ENCODE results near the gene PCBD1.

The PCBD1 gene

GRCh38 chr10:70935631-70936030 is 47.3 kb upstream of the PCBD1 start:
- no peak overlapping the region for H3K4me3 ChIP-seq (replicated peaks; ENCODE audit: insufficient read depth, low read length)
- no peak for DNase-seq (ENCODE audit: low read depth in 1 of 2, low spot score in 1 of 2)
- TF ChIP-seq REST (IDR thresholded peaks at IDR 0.05; ENCODE audit: insufficient replicate concordance, low read depth) (no peak), SPI1 (IDR thresholded peaks at IDR 0.05; ENCODE audit: borderline replicate concordance, low read depth) (no peak), CTCF (IDR thresholded peaks at IDR 0.05; ENCODE audit: insufficient read depth, low read length) (no peak), POLR2AphosphoS5 (IDR thresholded peaks at IDR 0.05; ENCODE audit: low read depth) (no peak), GABPA (IDR thresholded peaks at IDR 0.05; ENCODE audit: low read depth) (no peak)
- H3K27me3 ChIP-seq (ENCODE audit: insufficient read depth, poor library complexity, severe bottlenecking): no peaks in the 10 kb centered on the region
- H3K27ac ChIP-seq (replicated peaks): no peak overlapping the region

- no peak for TF ChIP-seq REST (IDR thresholded peaks at IDR 0.05; ENCODE audit: insufficient replicate concordance, low read depth)
- no peak overlapping the region for H3K4me3 ChIP-seq (replicated peaks; ENCODE audit: insufficient read depth, low read length)
- DNase-seq (ENCODE audit: low read depth in 1 of 2, low spot score in 1 of 2): no peak
- H3K27me3 ChIP-seq (ENCODE audit: insufficient read depth, poor library complexity, severe bottlenecking): no peaks in the 10 kb centered on the region
- H3K27ac ChIP-seq (replicated peaks): no peak overlapping the region
These were observed 46.8 kb upstream of the PCBD1 start for GRCh38 chr10:70935125-70935625.

- Histone ChIP-seq H3K27me3 (ENCODE audit: insufficient read depth, poor library complexity, severe bottlenecking) (no peaks in the 10 kb centered on the region), H3K27ac (replicated peaks) (no peak overlapping the region)
- DNase-seq (ENCODE audit: low read depth in 1 of 2, low spot score in 1 of 2): no peak
These were observed 46.3 kb upstream of the PCBD1 start for GRCh38 chr10:70934701-70935100.

GRCh38 chr10:70932392-70933196 is 44.2 kb upstream of the PCBD1 start:
- H3K4me3 ChIP-seq (replicated peaks; ENCODE audit: insufficient read depth, low read length): no peak overlapping the region
- H3K27me3 ChIP-seq (ENCODE audit: insufficient read depth, poor library complexity, severe bottlenecking): no peaks in the 10 kb centered on the region
- H3K27ac ChIP-seq (replicated peaks): no peak overlapping the region
- no peak for DNase-seq (ENCODE audit: low read depth in 1 of 2, low spot score in 1 of 2)
- TF ChIP-seq SPI1 (IDR thresholded peaks at IDR 0.05; ENCODE audit: borderline replicate concordance, low read depth) (no peak), POLR2AphosphoS5 (IDR thresholded peaks at IDR 0.05; ENCODE audit: low read depth) (no peak), CTCF (IDR thresholded peaks at IDR 0.05; ENCODE audit: insufficient read depth, low read length) (no peak), REST (IDR thresholded peaks at IDR 0.05; ENCODE audit: insufficient replicate concordance, low read depth) (no peak), GABPA (IDR thresholded peaks at IDR 0.05; ENCODE audit: low read depth) (no peak)

More at GRCh38 chr10:70934701-70935100, 46.3 kb upstream of the PCBD1 start:
- TF ChIP-seq POLR2AphosphoS5 (IDR thresholded peaks at IDR 0.05; ENCODE audit: low read depth): no peak
- H3K4me3 ChIP-seq (replicated peaks; ENCODE audit: insufficient read depth, low read length): no peak overlapping the region
